CD14-positive monocyte (primary cell): ENCODE results near the gene PLCH2. TPM values are rescaled to one million over a fixed set of nuclear protein-coding genes. Genes with fewer than 3 reads are reported as not detected.
A peak's percentile ranks its signal among the peaks of the same experiment; 100 is the strongest.

Source experiments
- DNase-seq, 3 donors: peaks; one replicate each; pipeline ENCODE4 v3.0.0-alpha.2; 2011 to 2022
- H2AFZ ChIP-seq: 2 replicates; pipeline ENCODE4 v1.6.0; 2012; ENCODE audit warnings: mild to moderate bottlenecking, low read depth, low read length, inconsistent platforms; ENCODE audit not compliant: insufficient read depth, poor library complexity, severe bottlenecking
- H3K27ac ChIP-seq, 2 donors: 1 replicate in 1 of 2; 2 replicates in 1 of 2; pipeline ENCODE4 v1.5.1; 2012 to 2013; ENCODE audit warnings: low read length in 2 of 2, control low read depth in 1 of 2, inconsistent platforms in 1 of 2, low read depth in 1 of 2, mild to moderate bottlenecking in 1 of 2
- H3K27me3 ChIP-seq, 2 donors: one replicate each; pipeline versions ENCODE4 v1.6.0 to v1.6.1; 2011 to 2013; ENCODE audit warnings: low read length in 2 of 2; ENCODE audit not compliant: control insufficient read depth in 2 of 2, insufficient read depth in 2 of 2
- H3K36me3 ChIP-seq, 2 donors: replicated peaks in 1 of 2; 1 replicate in 1 of 2; 2 replicates in 1 of 2; pipeline versions ENCODE4 v1.5.1 to v1.6.1; 2012 to 2013; ENCODE audit warnings: low read length in 2 of 2, control low read depth in 1 of 2, inconsistent platforms in 1 of 2, mild to moderate bottlenecking in 1 of 2; ENCODE audit not compliant: insufficient read depth in 2 of 2, control insufficient read depth in 1 of 2
- H3K4me1 ChIP-seq, 2 donors: 1 replicate in 1 of 2; 2 replicates in 1 of 2; pipeline versions ENCODE4 v1.5.1 to v1.6.1; 2012 to 2013; ENCODE audit warnings: low read length in 2 of 2, control low read depth in 1 of 2, inconsistent platforms in 1 of 2, mild to moderate bottlenecking in 1 of 2, moderate library complexity in 1 of 2; ENCODE audit not compliant: insufficient read depth in 2 of 2, control insufficient read depth in 1 of 2
- H3K4me2 ChIP-seq: replicated peaks from 2 replicates; pipeline ENCODE3; 2012; ENCODE audit warnings: low read length, moderate library complexity, mild to moderate bottlenecking; ENCODE audit not compliant: poor library complexity, severe bottlenecking; ENCODE audit errors: extremely low read depth
- H3K4me3 ChIP-seq, 3 experiments: fragments of 200-600 bp in 1 of 3; sonication (generic) in 1 of 3; replicated peaks in 1 of 3; 1 replicate in 2 of 3; 2 replicates in 1 of 3; pipeline ENCODE4 v1.5.1; 2011 to 2013; ENCODE audit warnings: low read length in 3 of 3, mild to moderate bottlenecking in 3 of 3, control low read depth in 2 of 3, low read depth in 2 of 3, inconsistent platforms in 1 of 3, moderate library complexity in 1 of 3
- H3K79me2 ChIP-seq: 2 replicates; pipeline ENCODE4 v1.6.0; 2012; ENCODE audit warnings: mild to moderate bottlenecking, control low read depth, inconsistent platforms, low read length, moderate library complexity; ENCODE audit not compliant: insufficient read depth
- H3K9ac ChIP-seq: 2 replicates; pipeline ENCODE4 v1.6.0; 2017; ENCODE audit warnings: low read length, mild to moderate bottlenecking; ENCODE audit not compliant: insufficient read depth, poor library complexity, severe bottlenecking
- H3K9me3 ChIP-seq, 2 donors: replicated peaks in 1 of 2; 1 replicate in 1 of 2; 2 replicates in 1 of 2; pipeline versions ENCODE4 v1.5.1 to v1.6.1; 2012 to 2013; ENCODE audit warnings: low read length in 2 of 2, control low read depth in 1 of 2; ENCODE audit not compliant: control insufficient read depth in 1 of 2, insufficient read depth in 1 of 2
- H4K20me1 ChIP-seq: 2 replicates; pipeline ENCODE4 v1.6.0; 2012; ENCODE audit warnings: mild to moderate bottlenecking, low read length, control low read depth, moderate library complexity; ENCODE audit not compliant: insufficient read depth
- H3K27ac Mint-ChIP-seq, 7 donors: one replicate each; pipeline ENCODE4 v1.8.0; 2020; ENCODE audit warnings: mild to moderate bottlenecking in 7 of 7, mixed read lengths in 7 of 7, moderate library complexity in 6 of 7, inconsistent platforms in 2 of 7
- H3K27me3 Mint-ChIP-seq, 3 donors: one replicate each; pipeline ENCODE4 v1.8.0; 2021 to 2022; ENCODE audit warnings: low read depth in 3 of 3, mild to moderate bottlenecking in 3 of 3, mixed read lengths in 3 of 3, moderate library complexity in 3 of 3, inconsistent platforms in 1 of 3
- H3K36me3 Mint-ChIP-seq, 2 donors: one replicate each; pipeline ENCODE4 v1.8.0; 2020; ENCODE audit warnings: mixed read lengths in 2 of 2, inconsistent platforms in 1 of 2, mild to moderate bottlenecking in 1 of 2
- H3K4me1 Mint-ChIP-seq: one replicate; pipeline ENCODE4 v1.8.0; 2020; ENCODE audit warnings: mild to moderate bottlenecking, mixed read lengths
- H3K4me3 Mint-ChIP-seq, 2 donors: one replicate each; pipeline ENCODE4 v1.8.0; 2020; ENCODE audit warnings: mild to moderate bottlenecking in 2 of 2, mixed read lengths in 2 of 2, moderate library complexity in 1 of 2
- H3K9me3 Mint-ChIP-seq, 7 donors: one replicate each; pipeline ENCODE4 v1.8.0; 2020 to 2022; ENCODE audit warnings: mixed read lengths in 7 of 7, mild to moderate bottlenecking in 6 of 7, moderate library complexity in 6 of 7, inconsistent platforms in 2 of 7
- CTCF ChIP-seq: fragments of 200-600 bp; IDR thresholded peaks from one replicate; pipeline ENCODE4 v1.8.0; 2022; ENCODE audit warnings: antibody characterized with exemption, mild to moderate bottlenecking
- WGBS: methylation state at CpG from one replicate; pipeline ENCODE4 v1.1.5; 2013; ENCODE audit warnings: missing lambda C conversion rate; ENCODE audit not compliant: insufficient coverage; 5-methylcytosine and 5-hydroxymethylcytosine counted together
- intact Hi-C, 2 donors: fragments of 100-400 bp; cut with micrococcal nuclease; formaldehyde crosslinking; loops; one replicate each; pipeline versions ENCODE4 v1.15.0 to v1.15.1; 2023
- polyA plus RNA-seq, 3 donors: library from polyadenylated mRNA; depleted of rRNA in 1 of 3; unstranded in 2 of 3; stranded (reverse) in 1 of 3; fragments of 300-500 nt in 2 of 3; fragments of >200 nt in 1 of 3; fragmentation: Illumina TruSeq in 2 of 3; gene quantifications; 1 replicate in 2 of 3; 2 replicates in 1 of 3; pipeline ENCODE4 v1.2.3, GENCODE V29; 2012 to 2021

PLCH2 gene
- polyA plus RNA-seq, 3 donors, result 1.2 TPM; not detected in 2

DNA sequence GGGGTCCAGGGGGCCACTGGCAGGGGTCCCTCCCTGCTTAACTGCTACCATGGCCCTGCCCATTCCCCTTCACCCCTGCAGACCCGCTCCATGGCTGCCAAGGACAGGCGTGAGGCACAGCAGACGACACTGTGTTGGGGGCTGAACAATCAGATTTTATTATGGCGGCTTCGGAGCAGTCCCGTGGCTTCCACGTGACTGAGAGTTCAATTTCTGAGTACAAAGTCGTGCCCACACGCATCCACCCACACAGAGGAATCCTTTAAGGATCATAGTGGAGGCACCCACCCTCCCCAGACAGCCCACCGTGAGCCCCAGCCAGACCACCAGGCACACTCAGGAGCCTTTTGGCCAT lies 52.5 kb downstream of the PLCH2 start:
- Mint-ChIP-seq H3K4me1 (peaks cover 31% of the 10 kb centered on the region), H3K9me3 (peaks cover 0 to 11% (median 0%) of the 10 kb centered on the region in 7 donors), H3K27me3 (peaks cover 39 to 70% (median 58%) of the 10 kb centered on the region in 3 donors), H3K27ac (peak overlapping the region in 1 of 7 donors; percentile 28), H3K4me3 (peak overlapping the region in 1 of 2 donors; percentile 78), H3K36me3 (peaks cover 5 to 6% of the 10 kb centered on the region in 2 donors)
- intact Hi-C loops, result loop anchor here (5.0 to 10.0 kb wide), 5 partner anchors 59 to 324 kb away; partner anchors contain the start of genes MORN1 (in 1 of the 2), PEX10 (in 1 of the 2), PRXL2B (in 1 of the 2) and RER1 (in 1 of the 2)
- H4K20me1 ChIP-seq, result peaks cover 32% of the 10 kb centered on the region
- WGBS, result 33% methylated on average over 1 of the region's 10 CpGs
- H3K4me1 ChIP-seq, result peaks cover 31 to 42% of the 10 kb centered on the region in 2 donors
- peak overlapping the region; percentile 34 for H3K4me2 ChIP-seq
- no peak overlapping the region for H3K4me3 ChIP-seq
- no peaks in the 10 kb centered on the region for H3K9me3 ChIP-seq
- peaks cover 24% of the 10 kb centered on the region for H3K79me2 ChIP-seq
- H2AFZ ChIP-seq, result no peak overlapping the region
- no peak overlapping the region for H3K27ac ChIP-seq
- peaks cover 30 to 57% of the 10 kb centered on the region in 2 donors for H3K27me3 ChIP-seq
- H3K36me3 ChIP-seq, result no peaks in the 10 kb centered on the region
- no peak overlapping the region for H3K9ac ChIP-seq
- DNase-seq, result no peak
- TF ChIP-seq CTCF, result no peak

- no peak overlapping the region for H2AFZ ChIP-seq
- intact Hi-C loops, result loop anchor here (5.0 to 10.0 kb wide), 5 partner anchors 58 to 324 kb away; partner anchors contain the start of genes MORN1 (in 1 of the 2), PEX10 (in 1 of the 2), PRXL2B (in 1 of the 2) and RER1 (in 1 of the 2)
- H4K20me1 ChIP-seq, result peaks cover 26% of the 10 kb centered on the region
- Mint-ChIP-seq H3K4me3 (peak overlapping the region; percentile 39 to 78), H3K4me1 (peaks cover 27% of the 10 kb centered on the region), H3K9me3 (peaks cover 0 to 11% (median 0%) of the 10 kb centered on the region in 7 donors), H3K36me3 (peaks cover 3 to 5% of the 10 kb centered on the region in 2 donors), H3K27ac (peak overlapping the region in 1 of 7 donors; percentile 28), H3K27me3 (peaks cover 42 to 71% (median 63%) of the 10 kb centered on the region in 3 donors)
- H3K4me3 ChIP-seq, result peak overlapping the region in 1 of 3 experiments; percentile 11
- 2% methylated on average over 84 of the region's 84 CpGs for WGBS
- no peak overlapping the region for H3K27ac ChIP-seq
- peaks cover 18% of the 10 kb centered on the region for H3K79me2 ChIP-seq
- peak overlapping the region; percentile 34 for H3K4me2 ChIP-seq
- TF ChIP-seq CTCF, result no peak
- peaks cover 31 to 40% of the 10 kb centered on the region in 2 donors for H3K4me1 ChIP-seq
- no peak overlapping the region for H3K9ac ChIP-seq
- peaks cover 30 to 60% of the 10 kb centered on the region in 2 donors for H3K27me3 ChIP-seq
- peak; percentile 24 to 52 (median 38) for DNase-seq
- H3K36me3 ChIP-seq, result no peaks in the 10 kb centered on the region
- H3K9me3 ChIP-seq, result no peaks in the 10 kb centered on the region
These were observed 53.1 kb downstream of the PLCH2 start for GRCh38 chr1:2528966-2529783.
